ENCODE data around the gene SRP54.
"Not testable (repeated sequence)": the region's sequence is repeated elsewhere in the genome, so short reads cannot be mapped to it uniquely, and the experiment has no call there.

Gene SRP54

DNA sequence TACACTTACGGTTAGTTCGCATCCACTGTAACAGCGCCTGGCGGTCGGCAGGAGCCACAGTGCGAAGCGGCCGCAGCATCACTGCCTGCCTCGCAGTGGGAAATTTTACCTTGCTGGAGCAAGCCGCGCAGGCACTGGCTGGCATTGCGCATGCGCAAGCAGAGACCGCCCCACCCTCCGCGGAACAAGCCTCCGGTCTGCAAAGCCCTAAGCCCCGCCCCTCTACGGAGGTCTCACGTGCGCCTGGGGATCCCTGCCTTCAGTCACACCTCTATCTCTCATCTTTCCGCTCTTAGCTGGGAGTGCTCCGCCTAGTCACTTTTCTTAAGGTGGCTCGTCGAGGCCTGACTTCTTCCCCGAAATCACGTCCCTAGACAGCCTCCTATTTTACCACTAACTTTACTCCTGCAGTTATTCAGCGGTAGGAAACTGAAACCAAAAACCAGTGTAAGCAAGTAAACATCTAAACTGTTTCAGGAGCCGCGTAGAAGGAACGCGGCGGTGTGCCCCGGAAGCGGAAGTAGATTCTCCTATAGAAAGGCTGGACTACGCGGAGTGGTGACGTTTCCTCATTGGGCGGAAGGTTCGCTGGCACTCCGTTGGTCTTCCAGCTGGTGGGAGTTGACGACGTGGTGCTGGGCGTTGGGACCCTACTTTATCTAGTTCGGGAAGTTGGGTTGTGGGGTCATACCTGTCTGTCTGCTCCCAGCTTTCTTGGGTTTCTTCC is at the start of gene SRP54:
TSS of gene SRP54 (plus strand) at position 572 of the 727 bp plus-strand sequence. CDS start 13,718 bp downstream, outside the sequence.
- Histone ChIP-seq H3K27ac (peak within 1 kb of the TSS; percentile 70 to 97 (median 92)), H3K4me3 (peak within 1 kb of the TSS; percentile 66 to 95 (median 78))

DNA sequence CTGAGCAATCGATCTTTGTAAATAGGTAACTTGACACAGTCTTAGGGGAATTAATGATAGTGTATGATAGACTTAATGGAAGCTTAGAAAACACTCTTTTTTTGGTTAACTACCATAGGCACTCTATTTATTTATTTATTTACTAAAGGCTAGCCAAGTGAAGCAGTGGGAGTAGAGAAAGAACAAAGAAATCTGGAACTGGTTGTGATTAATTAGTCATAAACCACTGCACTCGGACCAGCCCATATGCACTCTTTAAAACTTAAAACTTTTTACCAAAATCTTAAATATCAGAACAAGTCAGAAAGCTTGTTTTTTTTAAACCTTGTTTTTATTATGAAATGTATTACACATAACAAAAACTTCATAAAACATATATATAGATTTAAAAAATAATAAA is 49.5 kb upstream of the SRP54 start:
- H3K4me3 ChIP-seq = no peak overlapping the region
- no peak overlapping the region for H3K27ac ChIP-seq

DNA sequence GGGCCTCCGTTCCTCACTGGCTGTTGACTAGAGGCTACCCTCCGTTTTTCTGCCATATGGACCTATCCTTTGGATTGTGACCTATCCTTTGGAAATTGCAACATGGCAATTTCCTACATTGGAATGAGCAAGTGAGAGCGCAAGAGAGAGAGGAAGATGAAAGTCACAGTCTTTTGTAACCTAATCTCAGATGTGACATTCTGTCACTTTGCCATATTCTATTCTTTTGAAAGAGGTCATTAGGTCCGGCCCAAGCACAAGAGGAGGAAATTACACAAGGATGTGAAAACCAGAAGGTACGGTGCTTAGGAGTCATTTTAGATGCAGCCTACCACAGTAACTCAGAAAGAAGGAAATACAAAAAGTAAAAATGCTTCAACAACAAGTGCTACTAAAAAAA is 47.3 kb upstream of the SRP54 start:
- H3K27ac ChIP-seq = no peak overlapping the region
- H3K4me3 ChIP-seq = no peak overlapping the region

GRCh38 chr14:34937442-34937841 is 45.4 kb upstream of the SRP54 start:
- Histone ChIP-seq H3K4me3 (no peak overlapping the region), H3K27ac (no peak overlapping the region)

DNA sequence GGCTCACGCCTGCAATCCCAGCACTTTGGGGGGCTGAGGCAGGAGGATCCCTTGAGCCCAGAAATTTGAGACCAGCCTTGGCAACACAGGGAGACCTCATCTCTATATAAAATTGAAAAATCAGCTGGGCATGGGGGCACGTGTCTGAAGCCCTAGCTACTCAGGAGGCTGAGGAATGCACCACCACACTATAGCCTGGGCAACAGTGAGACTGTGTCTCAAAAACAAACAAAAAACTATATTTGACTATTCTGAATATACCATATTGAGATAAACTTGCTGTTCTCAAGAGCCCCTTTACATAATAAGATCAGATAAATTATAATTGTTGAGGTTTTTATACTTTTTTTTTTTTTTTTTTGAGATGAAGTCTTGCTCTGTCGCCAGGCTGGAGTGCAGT is 44.9 kb upstream of the SRP54 start:
- no peak overlapping the region for H3K4me3 ChIP-seq
- H3K27ac ChIP-seq = no peak overlapping the region

GRCh38 chr14:34943506-34943905 is 39.3 kb upstream of the SRP54 start:
- Histone ChIP-seq H3K27ac (no peak overlapping the region), H3K4me3 (no peak overlapping the region)

GRCh38 chr14:34944744-34945143 is 38.0 kb upstream of the SRP54 start:
- no peak overlapping the region for H3K27ac ChIP-seq
- no peak overlapping the region for H3K4me3 ChIP-seq

DNA sequence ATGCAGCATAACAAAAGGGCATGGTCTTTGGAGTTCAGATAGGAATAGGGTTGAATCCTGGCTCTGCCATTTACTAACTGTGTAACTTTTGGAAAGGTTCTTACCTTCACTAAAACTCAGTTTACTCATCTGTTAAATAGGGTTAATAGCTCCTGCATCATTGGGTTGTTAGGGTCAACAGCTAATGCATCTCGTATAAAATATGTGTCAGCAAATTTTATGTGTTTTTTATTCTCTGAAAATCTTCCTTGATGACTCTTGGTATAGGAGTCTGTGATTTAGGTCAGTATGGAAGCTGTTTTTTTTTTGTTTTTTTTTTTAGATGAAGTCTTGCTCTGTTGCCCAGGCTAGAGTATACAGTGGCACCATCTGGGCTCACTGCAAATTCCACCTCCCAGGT is 36.1 kb upstream of the SRP54 start:
- H3K4me3 ChIP-seq = no peak overlapping the region
- no peak overlapping the region for H3K27ac ChIP-seq

- no peak overlapping the region for H3K4me3 ChIP-seq
- H3K27ac ChIP-seq = no peak overlapping the region
Measured at GRCh38 chr14:34951286-34951685, 31.5 kb upstream of the SRP54 start.

DNA sequence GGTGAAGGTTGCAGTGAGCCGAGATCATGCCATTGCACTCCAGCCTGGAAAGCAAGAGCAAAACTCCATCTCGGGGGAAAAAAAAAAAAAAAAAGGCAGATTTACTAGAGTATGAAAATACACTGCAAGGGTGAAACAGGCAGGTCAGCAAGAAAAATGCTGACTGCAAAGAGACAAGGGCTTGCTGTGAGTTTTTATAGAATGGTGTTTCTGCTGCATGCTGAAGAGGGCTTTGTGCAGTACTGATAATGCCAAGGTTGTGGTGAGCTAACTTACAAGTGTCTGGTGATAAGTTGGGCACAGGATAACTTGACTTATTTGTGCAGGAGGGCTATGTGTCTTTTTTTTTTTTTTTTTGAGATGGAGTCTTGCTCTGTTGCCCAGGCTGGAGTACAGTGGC is 25.9 kb upstream of the SRP54 start:
- Histone ChIP-seq H3K27ac (no peak overlapping the region), H3K4me3 (no peak overlapping the region)

DNA sequence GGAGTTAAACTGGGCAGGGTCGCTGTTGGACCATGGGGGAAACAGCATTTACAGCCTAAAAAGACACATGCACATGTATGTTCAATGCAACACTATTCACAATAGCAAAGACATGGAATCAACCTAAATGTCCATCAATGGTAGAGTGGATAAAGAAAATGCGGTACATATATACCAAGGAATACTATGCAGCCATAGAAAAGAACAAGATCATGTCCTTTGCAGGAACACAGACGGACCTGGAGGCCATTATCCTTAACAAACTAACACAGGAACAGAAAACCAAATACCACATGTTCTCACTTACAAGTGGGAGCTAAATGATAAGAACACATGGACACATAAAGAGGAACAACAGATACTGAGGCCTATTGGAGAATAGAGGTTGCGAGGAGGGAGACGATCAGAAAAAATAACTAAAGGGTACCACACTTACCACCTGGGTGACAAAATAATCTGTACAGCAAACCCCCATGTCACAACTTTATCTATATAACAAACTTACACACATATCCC is 25.0 kb upstream of the SRP54 start:
- Histone ChIP-seq H3K27ac (no peak overlapping the region), H3K4me3 (no peak overlapping the region)

DNA sequence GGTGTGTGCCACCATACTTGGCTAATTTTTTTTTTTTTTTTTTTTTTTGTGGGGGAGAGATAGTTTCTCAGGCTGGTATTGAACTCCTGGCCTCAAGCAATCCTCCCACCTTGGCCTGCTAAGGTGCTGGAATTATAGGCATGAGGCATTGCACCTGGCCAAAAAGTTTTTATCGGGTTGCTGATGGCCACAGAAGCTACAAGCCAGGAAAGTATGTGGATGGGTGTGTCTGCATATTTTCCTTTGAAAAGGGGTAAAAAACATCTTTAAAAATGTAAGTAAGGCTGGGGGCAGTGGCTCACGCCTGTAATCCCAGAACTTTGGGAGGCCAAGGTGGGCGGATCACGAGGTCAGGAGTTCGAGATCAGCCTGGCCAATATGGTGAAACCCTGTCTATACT is 20.7 kb upstream of the SRP54 start:
- not testable (repeated sequence) for H3K27ac ChIP-seq, H3K4me3 ChIP-seq

GRCh38 chr14:34964977-34965764 is 17.6 kb upstream of the SRP54 start:
- Histone ChIP-seq H3K27ac (no peak overlapping the region), H3K4me3 (no peak overlapping the region)

- no peak overlapping the region for H3K4me3 ChIP-seq
- H3K27ac ChIP-seq = no peak overlapping the region
Measured at GRCh38 chr14:34965912-34966311, 16.9 kb upstream of the SRP54 start.

DNA sequence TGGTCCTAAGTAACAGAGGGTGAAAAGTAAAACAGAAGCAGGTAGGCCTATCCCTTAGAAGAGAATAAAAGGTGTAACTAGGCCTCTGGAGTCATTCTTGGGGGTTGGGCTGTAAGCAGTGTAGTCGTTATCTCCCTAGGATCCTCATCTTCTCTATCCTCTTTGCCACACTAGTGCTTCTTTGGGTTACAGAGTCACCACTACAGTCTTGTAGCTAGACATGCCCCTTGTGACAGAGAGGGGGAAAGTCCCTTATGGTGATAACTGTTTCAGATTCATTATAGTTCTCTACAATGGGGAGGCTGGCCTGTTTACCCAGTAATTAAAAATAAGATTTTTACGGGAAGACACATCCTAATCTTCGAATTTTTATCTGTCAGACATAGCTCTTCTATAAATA is 16.4 kb upstream of the SRP54 start:
- Histone ChIP-seq H3K27ac (no peak overlapping the region), H3K4me3 (no peak overlapping the region)

DNA sequence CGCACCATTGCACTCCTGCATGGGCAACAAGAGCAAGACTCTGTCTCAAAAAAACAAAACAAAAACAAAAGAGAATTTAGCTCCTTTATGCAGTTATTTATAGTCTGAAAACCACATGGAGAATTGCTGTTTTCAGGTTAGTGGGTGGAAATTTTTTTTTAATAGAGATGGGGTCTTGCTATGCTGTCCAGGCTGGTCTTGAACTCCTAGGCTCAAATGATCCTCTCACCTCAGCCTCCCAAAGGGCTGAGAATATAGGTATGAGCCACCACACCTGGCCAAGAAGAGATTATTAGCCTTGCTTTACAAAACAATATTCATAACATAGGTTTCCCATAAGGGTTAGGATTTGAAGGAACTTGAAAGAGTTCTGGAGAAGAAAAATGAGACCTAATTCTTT is 12.1 kb upstream of the SRP54 start:
- H3K4me3 ChIP-seq = no peak overlapping the region
- H3K27ac ChIP-seq = no peak overlapping the region

- Histone ChIP-seq H3K4me3 (no peak overlapping the region), H3K27ac (no peak overlapping the region)
Measured at GRCh38 chr14:34971381-34971780, 11.4 kb upstream of the SRP54 start.

DNA sequence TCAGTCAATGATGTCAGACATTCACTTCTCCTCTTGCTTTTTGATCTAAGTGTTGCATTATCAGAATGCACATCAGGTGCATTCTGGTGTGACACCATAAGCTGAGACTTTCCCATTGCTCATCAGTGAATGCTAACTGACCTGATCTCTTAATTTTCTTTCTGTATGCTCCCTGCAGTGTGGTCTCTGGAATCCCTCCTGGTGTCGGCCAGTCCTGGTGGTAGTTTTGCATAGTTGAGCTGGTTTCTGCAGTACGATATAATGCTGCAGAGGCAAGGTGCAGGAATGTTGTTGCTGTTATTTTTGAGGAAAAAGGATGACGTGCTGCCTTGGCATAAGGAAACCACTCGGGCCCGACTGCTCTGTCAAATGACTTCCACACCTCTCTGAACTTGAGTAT is 11.0 kb upstream of the SRP54 start:
- H3K27ac ChIP-seq = no peak overlapping the region
- H3K4me3 ChIP-seq = no peak overlapping the region

DNA sequence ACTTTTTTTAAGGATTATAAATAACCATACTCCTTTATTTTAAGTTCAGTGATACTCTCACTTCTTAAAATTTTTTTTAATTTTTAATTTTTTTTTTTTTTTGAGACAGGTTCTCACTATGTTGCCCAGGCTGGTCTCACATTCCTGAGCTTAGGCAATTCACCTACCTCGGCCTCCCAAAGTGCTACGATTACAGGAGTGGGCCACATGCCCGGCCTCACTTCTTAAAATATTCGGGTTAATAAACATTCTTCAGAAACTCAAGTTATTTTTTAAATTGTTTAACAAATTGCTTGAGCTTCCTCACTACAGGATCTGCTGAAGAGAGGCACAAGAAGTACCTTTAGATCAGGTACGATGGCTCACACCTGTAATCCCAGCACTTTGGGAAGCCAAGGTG is 4.3 kb upstream of the SRP54 start:
- Histone ChIP-seq H3K4me3 (no peak overlapping the region), H3K27ac (no peak overlapping the region)

GRCh38 chr14:34980337-34980900 is 2.4 kb upstream of the SRP54 start:
- Histone ChIP-seq H3K27ac (peak overlapping the region in 9 of 21 experiments; percentile 83 to 97 (median 92)), H3K4me3 (peak overlapping the region in 5 of 7 experiments; percentile 66 to 90 (median 78))

Measured in skin epidermis (tissue), 12 donors.